Endothelial cell (in vitro differentiated cells): ENCODE results near the gene ASB2. TPM values are rescaled to one million over a fixed set of nuclear protein-coding genes. Genes with fewer than 3 reads are reported as not detected.

Experiments used
- DNase-seq: peaks from one replicate; pipeline ENCODE4 v3.0.0; 2021; ENCODE audit warnings: low spot score
- H3K27ac Mint-ChIP-seq: one replicate; pipeline ENCODE4 v1.8.0; 2021; ENCODE audit warnings: mixed read lengths, inconsistent platforms; ENCODE audit not compliant: unreplicated experiment
- H3K27me3 Mint-ChIP-seq: one replicate; pipeline ENCODE4 v1.8.0; 2021; ENCODE audit warnings: mild to moderate bottlenecking, moderate library complexity, mixed read lengths, inconsistent platforms; ENCODE audit not compliant: unreplicated experiment
- H3K36me3 Mint-ChIP-seq: one replicate; pipeline ENCODE4 v1.8.0; 2021; ENCODE audit warnings: mild to moderate bottlenecking, low read depth, mixed read lengths, inconsistent platforms; ENCODE audit not compliant: unreplicated experiment
- H3K4me1 Mint-ChIP-seq: one replicate; pipeline ENCODE4 v1.8.0; 2021; ENCODE audit warnings: mild to moderate bottlenecking, mixed read lengths, inconsistent platforms; ENCODE audit not compliant: unreplicated experiment
- H3K4me3 Mint-ChIP-seq: one replicate; pipeline ENCODE4 v1.8.0; 2021; ENCODE audit warnings: mild to moderate bottlenecking, mixed read lengths, inconsistent platforms; ENCODE audit not compliant: unreplicated experiment
- H3K9me3 Mint-ChIP-seq: one replicate; pipeline ENCODE4 v1.8.0; 2021; ENCODE audit warnings: mixed read lengths, inconsistent platforms; ENCODE audit not compliant: unreplicated experiment
- CTCF ChIP-seq: fragments of 200-600 bp; sonication (generic); IDR thresholded peaks from one replicate; pipeline ENCODE4 v1.5.0; 2021; ENCODE audit warnings: antibody characterized with exemption; ENCODE audit not compliant: unreplicated experiment
- total RNA-seq: library from RNA; stranded (reverse); fragmentation: NEBNext Ultra II Directional; extraction: Animal tissue kit (Norgen Biotek cat#: 25700); gene quantifications from one replicate; pipeline ENCODE4 v1.2.1, GENCODE V29; 2021; ENCODE audit not compliant: unreplicated experiment

Gene ASB2
- total RNA-seq, 1 donor from 2014 or later, result not detected

- peaks cover 28% of the 10 kb centered on the region for H3K4me1 Mint-ChIP-seq
- peaks cover 6% of the 10 kb centered on the region for H3K27me3 Mint-ChIP-seq
- no peaks in the 10 kb centered on the region for H3K9me3 Mint-ChIP-seq
- H3K4me3 Mint-ChIP-seq, result no peak overlapping the region
- H3K36me3 Mint-ChIP-seq, result no peaks in the 10 kb centered on the region
- DNase-seq, result peak; percentile 28
- peak overlapping the region; percentile 37 for H3K27ac Mint-ChIP-seq
- no peak for TF ChIP-seq CTCF
These were observed 16.9 kb downstream of the ASB2 start for GRCh38 chr14:93959239-93960107.

- no peaks in the 10 kb centered on the region for H3K36me3 Mint-ChIP-seq
- H3K9me3 Mint-ChIP-seq, result no peaks in the 10 kb centered on the region
- DNase-seq, result no peak
- H3K27ac Mint-ChIP-seq, result peak overlapping the region; percentile 37
- no peak overlapping the region for H3K4me3 Mint-ChIP-seq
- peaks cover 8% of the 10 kb centered on the region for H3K27me3 Mint-ChIP-seq
- no peak for TF ChIP-seq CTCF
- peaks cover 27% of the 10 kb centered on the region for H3K4me1 Mint-ChIP-seq
These were observed 17.7 kb downstream of the ASB2 start for GRCh38 chr14:93958567-93959238.

GRCh38 chr14:93957751-93958566, 18.4 kb downstream of the ASB2 start:
- Mint-ChIP-seq H3K4me1 (peaks cover 20% of the 10 kb centered on the region), H3K4me3 (no peak overlapping the region), H3K36me3 (no peaks in the 10 kb centered on the region), H3K27ac (no peak overlapping the region), H3K9me3 (no peaks in the 10 kb centered on the region), H3K27me3 (peaks cover 5% of the 10 kb centered on the region)
- DNase-seq, result no peak
- no peak for TF ChIP-seq CTCF

GRCh38 chr14:93957333-93957710, 19.0 kb downstream of the ASB2 start:
- Mint-ChIP-seq H3K27me3 (peaks cover 5% of the 10 kb centered on the region), H3K27ac (no peak overlapping the region), H3K9me3 (no peaks in the 10 kb centered on the region), H3K36me3 (no peaks in the 10 kb centered on the region), H3K4me3 (no peak overlapping the region), H3K4me1 (peaks cover 18% of the 10 kb centered on the region)
- TF ChIP-seq CTCF, result no peak
- DNase-seq, result no peak
